Measurements from ENCODE around the gene ASCL2. TPM values are rescaled to one million over a fixed set of nuclear protein-coding genes. Genes with fewer than 3 reads are reported as not detected.

Gene ASCL2
- total and polyA plus RNA-seq, 2 of the 4 experiments (the other 2 are of a cell fraction), result not detected

- in situ Hi-C loops (cut with MboI; ENCODE audit: low sequenced_read_pairs), result loop anchor here (5.0 kb wide), 1 partner anchor 103 kb away; no protein-coding TSS in a partner anchor
- H3K14ac ChIP-seq (replicated peaks; ENCODE audit: low read depth, low read length), result no peak overlapping the region
- no peak overlapping the region for H2BK15ac ChIP-seq (ENCODE audit: low read depth, low read length)
These were observed 43.7 kb upstream of the ASCL2 start for GRCh38 chr11:2314136-2314524.

More at GRCh38 chr11:2314136-2314524, 43.7 kb upstream of the ASCL2 start:
- H3K56ac ChIP-seq (ENCODE audit: extremely low read depth, insufficient read depth, low read length), result no peak overlapping the region
- DNase-seq (no peak), ATAC-seq (ENCODE audit: low read depth) (no peak)
- H4K8ac ChIP-seq (ENCODE audit: low read depth in 2 of 2, low read length in 2 of 2), result no peak overlapping the region; a peak in 1 of 4 replicates
- ChIA-PET CTCF (no interaction called here), POLR2A (ENCODE audit: unreplicated experiment) (no interaction called here)
- H3K23ac ChIP-seq (ENCODE audit: low read depth, low read length), result no peak overlapping the region
- WGBS, 2 experiments (ENCODE audit: extremely low coverage in 2 of 2, insufficient read length in 1 of 2), result 100% methylated on average over 3 of the region's 7 CpGs; no CpG with 5 or more reads in 1 of the 2 experiments
- dilution Hi-C loops (cut with HindIII; ENCODE audit: low sequenced_read_pairs, unreplicated experiment) (no loop called here), intact Hi-C loops (cut with micrococcal nuclease) (no loop called here)
- H3K4me3 ChIP-seq (ENCODE audit: insufficient read depth, low read depth, low read length), result no peak overlapping the region
- no peak overlapping the region for H3K9ac ChIP-seq (ENCODE audit: low read depth, low read length)
- H2AFZ ChIP-seq (replicated peaks; ENCODE audit: low read length, poor library complexity), result peak overlapping the region; percentile 49
- H3K18ac ChIP-seq (ENCODE audit: low read depth, low read length), result no peak overlapping the region; the same call in 1 of the 2 replicates
- H3K27ac ChIP-seq (ENCODE audit: insufficient read depth, low read length), result no peak overlapping the region
- peaks cover 2% of the 10 kb centered on the region; the same call in 1 of the 2 replicates for H3K27me3 ChIP-seq (ENCODE audit: control insufficient read depth, insufficient read depth, low read length)
- H3K79me1 ChIP-seq (ENCODE audit: low read depth in 1 of 2, low read length in 2 of 2), result no peaks in the 10 kb centered on the region
- H3K4me2 ChIP-seq (ENCODE audit: low read depth, low read length), result no peak overlapping the region
- H3K9me1 ChIP-seq (ENCODE audit: insufficient read depth, low read length), result peaks cover 6% of the 10 kb centered on the region; the same call in 1 of the 2 replicates
- no peak overlapping the region for H2BK5ac ChIP-seq (ENCODE audit: low read depth, low read length, poor library complexity, severe bottlenecking)
- no peak overlapping the region for H2BK20ac ChIP-seq (ENCODE audit: low read depth, low read length)
- H4K91ac ChIP-seq (ENCODE audit: insufficient read depth, low read depth, low read length), result no peak overlapping the region
- peak overlapping the region; percentile 51; the same call in 1 of the 2 replicates for H4K5ac ChIP-seq (ENCODE audit: low read depth, low read length)
- H3K4ac ChIP-seq (ENCODE audit: low read depth, low read length), result no peak overlapping the region
- no TSS peak for BruUV-seq (replicated peaks)
- TF ChIP-seq MXI1 (IDR thresholded peaks at IDR 0.05; ENCODE audit: borderline replicate concordance, low read depth, low read length) (no peak), ELK1 (IDR thresholded peaks at IDR 0.05; ENCODE audit: borderline replicate concordance, low read depth, low read length) (no peak), FOS (IDR thresholded peaks at IDR 0.05; ENCODE audit: low read depth, low read length) (no peak), SMC3 (IDR thresholded peaks at IDR 0.05; ENCODE audit: low read depth, low read length) (no peak), MAFK (IDR thresholded peaks at IDR 0.05; ENCODE audit: low read depth, low read length) (no peak), CEBPB (IDR thresholded peaks at IDR 0.05; ENCODE audit: low read depth, low read length) (no peak), RCOR1 (IDR thresholded peaks at IDR 0.05; ENCODE audit: insufficient replicate concordance, low read length) (no peak), RFX5 (IDR thresholded peaks at IDR 0.05; ENCODE audit: low read depth, low read length) (no peak), CTCF (conservative IDR thresholded peaks at IDR 0.05; ENCODE audit: low read depth, low read length) (no peak), POLR2A (IDR thresholded peaks at IDR 0.05; ENCODE audit: low read depth, low read length) (no peak)
- no peaks in the 10 kb centered on the region for H4K20me1 ChIP-seq (ENCODE audit: insufficient read depth, low read length)
- peaks cover 20% of the 10 kb centered on the region for H3K4me1 ChIP-seq (ENCODE audit: control insufficient read depth, insufficient read depth, low read length)
- H3K36me3 ChIP-seq (ENCODE audit: control insufficient read depth, insufficient read depth, low read length), result no peaks in the 10 kb centered on the region
- H2AK5ac ChIP-seq (ENCODE audit: low read depth, low read length), result no peak overlapping the region
- H2AK9ac ChIP-seq (replicated peaks; ENCODE audit: low read depth, low read length, poor library complexity), result no peak overlapping the region
- no peak overlapping the region for H2BK120ac ChIP-seq (ENCODE audit: low read depth, low read length)
- H3K9me3 ChIP-seq (ENCODE audit: control insufficient read depth, insufficient read depth, low read length), result no peaks in the 10 kb centered on the region; the same call in 1 of the 2 replicates

All from IMR-90 (cell line).